ENCODE data around the gene EIF4B.
A peak's percentile ranks its signal among the peaks of the same experiment; 100 is the strongest.
"Not testable (repeated sequence)": the region's sequence is repeated elsewhere in the genome, so short reads cannot be mapped to it uniquely, and the experiment has no call there.

Gene EIF4B

DNA sequence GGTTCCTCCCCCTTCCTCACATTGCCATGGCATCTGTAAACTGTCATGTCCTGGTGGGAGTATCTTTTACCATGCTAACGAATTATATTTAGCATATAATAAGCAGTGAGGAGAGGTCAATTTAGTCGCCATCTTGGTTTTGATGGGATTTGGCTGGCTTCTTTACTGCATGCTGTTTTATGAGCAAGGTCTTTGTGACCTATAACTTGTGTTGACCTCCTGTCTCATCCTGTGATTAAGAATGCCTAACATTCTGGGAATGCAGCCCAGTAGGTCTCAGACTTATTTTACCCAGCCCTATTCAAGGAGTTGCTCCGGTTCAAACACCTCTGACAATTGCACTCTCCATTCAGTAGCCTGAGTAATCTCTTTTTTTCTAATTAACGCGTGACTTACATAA, 2.1 kb upstream of the EIF4B start:
- DNase-seq = no peak

DNA sequence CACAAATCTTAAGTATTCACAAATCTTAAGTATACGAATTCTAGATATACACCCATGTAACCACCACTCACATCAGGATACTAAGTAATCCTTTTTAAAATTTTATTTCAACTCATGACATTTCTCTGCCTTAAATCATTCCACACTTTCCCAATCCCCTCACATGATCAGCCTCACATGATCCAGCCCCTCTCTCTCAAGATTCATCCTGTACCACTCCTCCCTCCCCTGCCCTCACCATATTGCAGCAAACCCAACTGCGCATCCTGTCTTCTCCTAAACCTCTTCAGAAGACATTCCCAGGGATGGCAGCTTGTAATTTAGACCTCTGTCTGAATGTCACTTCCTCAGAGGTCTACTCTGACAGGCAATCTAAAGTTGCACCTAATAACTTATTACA, 1.7 kb upstream of the EIF4B start:
- DNase-seq = no peak

DNA sequence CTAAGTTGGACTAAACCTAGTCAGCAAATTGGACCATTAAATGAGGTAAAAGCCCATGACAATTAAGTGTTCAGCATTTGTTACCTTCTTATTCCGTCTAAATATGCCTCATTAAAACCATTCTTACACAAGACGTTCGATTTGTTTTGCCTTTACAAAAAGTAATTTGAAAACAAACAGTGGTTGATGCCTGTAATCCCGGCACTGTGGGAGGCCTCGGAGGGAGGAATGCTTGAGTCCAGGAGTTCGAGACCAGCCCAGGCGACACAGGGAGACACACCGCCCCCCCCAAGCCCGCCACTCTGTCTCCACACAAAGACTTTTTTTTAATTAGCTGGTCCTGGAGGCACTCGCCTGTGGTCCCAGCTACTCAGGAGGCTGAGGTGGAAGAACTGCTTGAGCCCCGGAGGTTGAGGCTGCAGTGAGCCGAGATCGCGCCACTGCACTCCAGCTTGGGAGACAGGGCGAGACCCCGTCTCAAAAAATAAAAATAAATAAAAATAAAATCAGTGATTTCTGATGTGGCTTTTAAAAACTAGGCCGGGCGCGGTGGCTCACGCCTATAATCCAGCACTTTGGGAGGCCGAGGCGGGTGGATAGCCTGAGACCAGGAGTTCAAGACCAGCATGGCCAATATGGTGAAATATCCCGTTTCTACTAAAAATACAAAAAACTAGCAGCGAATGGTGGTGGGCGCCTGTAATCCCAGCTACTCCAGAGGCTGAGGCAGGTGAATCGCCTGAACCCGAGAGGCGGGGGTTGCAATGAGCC, 856 bp upstream of the EIF4B start:
- DNase-seq = no peak

DNA sequence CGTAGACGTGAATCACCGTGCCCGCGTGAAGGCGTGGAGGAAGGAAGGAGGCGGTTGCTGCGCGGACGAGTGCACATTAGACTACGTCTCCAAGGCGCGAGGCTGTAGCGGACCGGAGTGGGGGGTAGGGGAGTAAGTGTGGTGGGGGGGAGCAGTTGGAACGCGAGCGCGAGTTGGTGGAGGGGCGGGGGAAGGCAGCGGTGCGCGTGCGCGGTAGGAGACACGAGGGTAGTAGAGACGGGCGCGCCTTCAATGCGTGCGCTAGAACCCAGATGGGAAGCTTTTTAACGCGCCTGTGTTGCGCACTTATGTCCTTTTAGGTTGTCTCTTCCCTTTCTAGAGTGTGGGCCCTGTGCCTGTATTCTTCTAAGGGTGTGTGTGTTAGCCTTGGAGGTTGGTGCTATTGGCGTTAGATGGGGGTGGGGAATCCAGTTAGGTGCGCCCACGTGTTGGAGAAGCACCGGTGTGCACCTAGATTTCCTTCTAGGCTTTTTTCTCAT, 604 bp downstream of the EIF4B start:
- DNase-seq = peak; percentile 79 to 84

DNA sequence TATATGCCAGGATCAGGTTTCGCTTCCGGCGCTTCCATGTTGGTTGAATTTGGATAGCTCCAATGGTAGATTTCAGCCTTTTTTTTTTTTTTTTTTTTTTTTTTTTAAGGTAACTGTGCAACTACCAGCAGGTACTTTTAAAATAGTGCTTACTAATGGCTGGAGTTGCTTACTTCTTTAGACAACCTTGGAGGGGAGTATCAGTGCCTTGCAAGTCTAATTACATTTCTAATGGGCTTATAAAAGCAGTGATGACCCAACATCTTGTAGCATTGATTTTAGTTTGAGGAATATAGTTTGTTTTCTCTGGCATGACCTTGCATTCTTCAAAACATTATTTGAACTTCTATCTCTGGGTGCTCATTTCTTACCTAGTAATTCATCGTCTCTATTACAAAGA, 1.1 kb downstream of the EIF4B start:
- no peak for DNase-seq

DNA sequence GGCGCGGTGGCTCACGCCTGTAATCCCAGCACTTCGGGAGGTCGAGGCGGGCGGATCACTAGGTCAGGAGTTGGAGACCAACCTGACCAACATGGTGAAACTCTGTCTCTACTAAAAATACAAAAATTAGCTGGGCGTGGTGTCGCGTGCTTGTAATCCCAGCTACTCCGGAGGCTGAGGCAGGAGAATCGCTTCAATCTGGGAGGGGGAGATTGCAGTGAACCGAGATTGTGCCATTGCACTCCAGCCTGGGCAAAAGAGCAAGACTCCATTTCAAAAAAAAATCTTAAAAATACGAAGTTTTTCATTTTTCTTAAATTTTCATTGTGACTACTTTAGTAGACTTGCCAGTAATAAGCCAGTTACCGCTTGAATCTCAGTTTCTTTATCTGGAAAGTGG, 2.5 kb downstream of the EIF4B start:
- DNase-seq = not testable (repeated sequence)

DNA sequence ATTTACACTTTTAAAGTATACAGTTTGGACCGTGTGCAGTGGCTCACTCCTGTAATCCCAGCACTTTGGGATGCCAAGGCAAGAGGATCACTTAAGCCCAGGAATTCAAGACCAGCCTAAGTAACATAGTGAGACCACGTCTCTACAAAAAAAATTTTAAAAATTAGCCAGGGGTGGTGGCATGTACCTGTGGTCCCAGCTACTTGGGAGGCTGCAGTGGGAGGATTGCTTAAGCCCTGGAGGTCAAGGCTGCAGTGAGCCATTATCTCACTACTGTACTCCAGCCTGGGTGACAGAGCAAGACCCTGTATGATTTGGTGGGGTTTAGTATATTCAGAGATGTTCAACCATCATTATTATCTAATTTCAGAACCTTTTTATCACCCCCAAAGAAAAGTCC, 4.7 kb downstream of the EIF4B start:
- DNase-seq = no peak

DNA sequence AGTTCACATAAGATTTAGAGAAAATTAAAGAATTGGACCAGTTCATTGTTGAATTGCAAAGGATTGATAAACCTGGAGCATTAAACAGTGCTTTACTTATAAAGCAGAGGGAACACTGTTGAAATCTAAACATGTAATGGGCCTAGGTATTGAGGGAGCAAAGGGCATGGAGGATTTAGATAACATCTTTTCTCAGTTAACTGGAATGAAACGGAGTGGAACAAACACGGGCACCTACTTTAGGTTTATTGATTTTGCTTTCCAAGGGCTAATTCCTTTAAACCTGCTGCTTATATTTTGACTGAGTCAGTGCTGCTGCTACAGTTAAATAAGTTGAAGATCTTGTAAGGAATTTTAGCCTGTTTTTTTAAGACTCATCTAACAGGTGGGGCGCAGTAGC, 5.6 kb downstream of the EIF4B start:
- DNase-seq = no peak

DNA sequence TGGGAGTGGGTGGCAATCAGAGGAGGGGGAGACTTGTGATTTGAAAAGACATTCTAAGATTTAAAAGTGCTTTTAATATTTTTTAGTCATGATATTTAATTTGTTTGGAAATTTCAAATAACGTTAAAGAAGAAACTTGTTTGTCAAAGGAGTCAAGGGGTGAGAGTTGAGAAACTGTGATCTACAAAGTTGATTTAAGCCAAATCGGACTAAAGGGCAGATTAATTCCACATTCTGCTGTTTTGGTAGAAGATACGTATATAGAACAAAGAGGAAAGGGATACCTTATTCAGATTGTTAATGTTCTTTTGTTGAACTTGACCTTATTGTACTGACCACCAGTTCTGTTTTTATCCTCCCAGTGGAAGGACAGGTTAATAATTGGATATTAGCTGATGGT, 6.7 kb downstream of the EIF4B start:
- DNase-seq = no peak

DNA sequence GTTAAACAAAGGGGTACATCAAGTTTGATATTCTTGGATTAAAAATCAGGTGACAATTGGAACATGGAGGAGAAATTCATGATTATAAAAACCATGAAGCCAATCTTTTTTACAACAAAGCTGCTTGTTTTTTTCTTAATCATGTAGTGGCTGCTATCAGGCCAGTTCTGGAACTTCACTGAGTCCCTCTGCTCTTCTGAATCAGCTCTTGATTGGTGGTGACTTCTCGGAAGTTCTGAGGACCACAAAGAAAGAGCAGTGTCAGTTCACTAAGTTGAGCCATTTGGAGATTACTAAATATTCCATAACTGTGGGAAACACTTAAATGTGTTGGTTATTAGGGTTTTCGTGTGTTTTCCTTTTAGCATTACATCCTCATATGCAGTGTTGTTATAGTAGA, 8.5 kb downstream of the EIF4B start:
- no peak for DNase-seq

DNA sequence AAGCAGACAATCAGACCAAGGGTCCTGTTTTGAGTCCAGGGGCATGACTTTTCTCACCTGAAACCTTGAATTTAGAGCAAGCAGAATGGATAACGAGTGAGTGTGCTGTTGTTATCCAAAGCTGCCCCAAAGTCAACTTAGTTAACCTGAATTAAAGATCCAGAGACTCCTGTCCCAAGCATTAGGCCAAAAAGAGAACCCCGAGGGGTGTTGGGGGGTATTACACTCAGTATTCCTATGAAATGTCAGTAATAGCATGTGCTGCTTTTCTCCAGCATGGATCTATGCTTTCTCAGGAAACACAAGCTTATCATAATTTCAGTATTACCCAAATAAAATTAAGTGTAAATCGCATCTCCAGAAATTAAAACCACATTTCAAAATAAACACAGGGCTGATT, 19.0 kb downstream of the EIF4B start:
- DNase-seq = no peak

DNA sequence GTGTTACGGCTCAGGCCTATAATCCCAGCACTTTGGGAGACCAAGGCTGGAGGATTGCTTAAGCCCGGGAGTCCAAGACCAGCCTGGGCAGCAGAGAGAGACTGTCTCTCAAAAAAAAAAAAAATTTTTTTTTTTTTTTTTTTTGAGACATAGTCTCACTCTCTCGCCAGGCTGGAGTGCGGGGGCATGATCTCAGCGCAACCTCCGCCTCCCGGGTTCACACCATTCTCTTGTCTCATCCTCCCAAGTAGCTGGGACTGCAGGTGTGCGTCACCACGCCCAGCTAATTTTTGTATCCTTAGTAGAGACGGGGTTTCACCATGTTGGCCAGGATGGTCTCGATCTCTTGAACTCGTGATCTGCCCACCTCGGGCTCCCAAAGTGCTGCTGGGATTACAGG, 20.8 kb downstream of the EIF4B start:
- not testable (repeated sequence) for DNase-seq

DNA sequence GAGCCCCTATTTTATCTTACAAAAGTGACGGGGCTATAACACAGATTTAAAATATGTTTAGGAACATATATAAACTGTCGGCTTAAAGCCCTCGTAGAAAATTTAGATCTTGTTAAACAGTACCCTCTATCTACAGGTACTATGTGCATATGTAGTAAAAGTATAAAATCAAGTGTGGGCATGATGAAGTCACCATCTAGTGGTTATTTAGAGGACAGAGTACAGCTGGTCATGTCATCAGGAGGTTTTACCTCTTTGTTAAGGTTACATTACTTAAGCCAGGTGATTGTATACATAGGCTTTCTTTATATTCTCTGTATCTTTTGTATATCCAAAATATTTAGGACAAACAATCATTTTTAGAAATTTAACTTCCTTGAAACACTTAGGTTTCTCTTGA, 25.4 kb downstream of the EIF4B start:
- no peak for DNase-seq

DNA sequence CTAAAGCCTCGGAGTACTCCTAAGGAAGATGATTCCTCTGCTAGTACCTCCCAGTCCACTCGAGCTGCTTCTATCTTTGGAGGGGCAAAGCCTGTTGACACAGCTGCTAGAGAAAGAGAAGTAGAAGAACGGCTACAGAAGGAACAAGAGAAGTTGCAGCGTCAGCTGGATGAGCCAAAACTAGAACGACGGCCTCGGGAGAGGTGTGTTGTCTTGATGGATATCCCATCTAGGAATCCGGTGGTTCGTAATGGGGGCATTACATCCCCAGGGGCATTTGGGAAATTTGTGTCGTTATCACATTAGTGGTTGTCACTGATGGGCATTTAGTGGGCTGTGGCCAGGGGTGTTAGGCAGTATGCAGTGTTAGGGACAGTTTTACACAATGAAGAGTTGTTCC, 27.6 kb downstream of the EIF4B start:
- DNase-seq = not testable (repeated sequence)

DNA sequence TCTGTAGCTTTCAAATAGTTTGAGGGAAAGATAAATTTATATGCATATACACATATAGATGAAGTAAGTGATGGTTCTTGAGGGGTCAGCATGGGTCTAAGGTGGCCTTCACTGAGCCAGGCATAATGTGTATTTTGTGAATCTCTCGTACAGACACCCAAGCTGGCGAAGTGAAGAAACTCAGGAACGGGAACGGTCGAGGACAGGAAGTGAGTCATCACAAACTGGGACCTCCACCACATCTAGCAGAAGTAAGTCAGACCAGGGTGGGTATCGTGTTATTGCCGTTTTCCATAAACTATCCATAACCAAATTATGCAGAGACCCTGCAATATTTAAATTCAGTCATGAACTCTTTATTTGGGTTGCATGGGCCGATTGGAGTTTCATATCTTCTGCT, 28.2 kb downstream of the EIF4B start:
- DNase-seq = no peak

DNA sequence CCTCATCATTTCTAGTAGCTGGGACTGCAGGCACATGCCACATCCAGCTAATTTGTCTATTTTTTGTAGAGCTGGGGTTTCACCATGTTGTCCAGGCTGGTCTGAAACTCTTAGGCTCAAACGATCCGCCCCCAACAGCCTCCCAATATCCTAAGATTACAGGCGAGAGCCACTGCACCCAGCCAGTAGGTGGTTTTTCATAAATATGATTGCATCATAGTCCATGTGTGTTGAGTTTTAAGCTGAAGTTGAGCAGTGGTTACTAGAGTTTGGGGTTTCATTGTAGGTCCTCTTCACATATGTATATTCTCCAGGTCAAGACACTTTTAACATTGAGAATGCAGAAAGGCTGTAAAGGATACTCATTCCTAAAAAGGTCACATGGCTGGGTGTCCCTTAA, 30.5 kb downstream of the EIF4B start:
- no peak for DNase-seq

DNA sequence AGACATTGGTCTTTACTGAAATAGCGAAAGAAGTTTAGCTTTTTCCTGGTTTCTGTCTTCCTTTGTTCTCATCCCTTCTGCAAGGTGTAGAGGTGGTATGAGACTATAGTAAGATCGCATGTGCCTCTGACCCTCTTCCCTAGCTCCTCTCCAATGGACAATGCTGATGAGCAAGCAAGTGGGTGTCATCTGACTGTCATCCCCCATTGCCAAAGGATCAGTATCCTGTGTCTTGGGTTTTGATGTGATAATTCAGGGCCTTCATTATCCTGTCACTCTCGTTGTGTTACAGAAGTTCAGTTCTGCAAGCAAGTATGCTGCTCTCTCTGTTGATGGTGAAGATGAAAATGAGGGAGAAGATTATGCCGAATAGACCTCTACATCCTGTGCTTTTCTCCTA, 33.6 kb downstream of the EIF4B start:
- no peak for DNase-seq

DNA sequence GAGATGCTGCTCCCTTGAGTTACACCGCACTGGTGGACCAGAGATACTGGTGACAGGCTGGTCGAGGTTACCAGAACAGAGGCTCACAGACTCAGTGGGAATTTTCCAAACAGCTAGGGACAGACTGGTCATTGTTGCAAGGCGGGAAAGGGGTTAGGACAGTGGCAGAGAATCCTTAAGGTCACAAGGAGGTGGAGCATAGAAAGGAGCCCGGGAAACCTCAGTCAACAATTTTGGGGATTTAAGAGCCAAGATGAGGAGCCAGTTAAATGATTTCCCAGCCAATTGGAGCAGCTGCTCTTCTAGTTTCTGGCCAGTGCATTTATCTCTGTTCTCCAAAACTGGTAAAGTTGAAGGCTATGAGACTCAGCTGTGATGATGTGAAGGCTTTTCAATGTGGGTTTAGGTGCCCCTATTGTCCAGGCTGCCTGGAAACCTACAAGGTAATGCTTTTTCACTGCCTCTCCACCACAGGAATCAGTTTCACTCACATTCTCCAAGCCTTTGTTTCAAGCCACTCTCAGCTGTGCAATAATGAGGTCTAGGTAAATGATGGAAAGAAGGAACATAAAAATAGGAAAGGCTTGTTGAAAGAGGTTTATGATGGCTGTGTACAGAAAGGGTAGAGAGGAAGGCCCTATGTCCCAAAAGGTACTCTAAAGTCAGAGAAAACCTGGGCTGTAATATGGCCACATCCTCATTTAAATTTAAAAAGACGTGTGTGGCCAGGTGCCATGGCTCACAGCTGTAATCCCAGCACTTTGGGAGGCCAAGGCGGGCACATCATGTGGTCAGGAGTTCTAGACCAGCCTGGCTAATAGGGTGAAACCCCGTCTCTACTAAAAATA, 36.6 kb downstream of the EIF4B start:
- DNase-seq = no peak

DNA sequence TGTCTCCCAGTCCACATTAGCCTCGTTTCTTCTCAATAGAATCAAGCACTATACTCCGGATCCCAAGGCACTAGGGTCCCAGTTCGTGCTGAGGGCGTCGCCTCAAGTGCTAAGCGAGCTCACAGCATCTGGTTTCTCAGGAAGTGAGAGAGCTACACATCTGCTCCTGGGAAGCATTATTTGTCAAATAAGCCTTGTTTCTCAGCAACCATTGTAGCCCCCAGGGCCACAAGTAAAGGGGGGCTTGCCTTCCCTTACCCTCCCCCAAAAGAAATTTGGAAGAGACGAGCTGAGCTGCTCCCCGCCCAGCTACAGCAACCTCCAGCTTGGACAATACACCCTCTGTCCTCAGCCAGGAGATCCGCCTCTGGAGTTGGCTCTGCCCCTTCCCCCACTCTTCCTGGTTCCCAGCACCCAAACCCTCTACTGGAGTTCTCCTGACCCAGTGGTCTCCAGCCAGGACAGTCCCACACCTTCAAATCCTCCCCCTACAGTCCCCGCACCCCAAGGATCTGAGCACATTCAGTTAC, 37.9 kb downstream of the EIF4B start:
- no peak for DNase-seq

DNA sequence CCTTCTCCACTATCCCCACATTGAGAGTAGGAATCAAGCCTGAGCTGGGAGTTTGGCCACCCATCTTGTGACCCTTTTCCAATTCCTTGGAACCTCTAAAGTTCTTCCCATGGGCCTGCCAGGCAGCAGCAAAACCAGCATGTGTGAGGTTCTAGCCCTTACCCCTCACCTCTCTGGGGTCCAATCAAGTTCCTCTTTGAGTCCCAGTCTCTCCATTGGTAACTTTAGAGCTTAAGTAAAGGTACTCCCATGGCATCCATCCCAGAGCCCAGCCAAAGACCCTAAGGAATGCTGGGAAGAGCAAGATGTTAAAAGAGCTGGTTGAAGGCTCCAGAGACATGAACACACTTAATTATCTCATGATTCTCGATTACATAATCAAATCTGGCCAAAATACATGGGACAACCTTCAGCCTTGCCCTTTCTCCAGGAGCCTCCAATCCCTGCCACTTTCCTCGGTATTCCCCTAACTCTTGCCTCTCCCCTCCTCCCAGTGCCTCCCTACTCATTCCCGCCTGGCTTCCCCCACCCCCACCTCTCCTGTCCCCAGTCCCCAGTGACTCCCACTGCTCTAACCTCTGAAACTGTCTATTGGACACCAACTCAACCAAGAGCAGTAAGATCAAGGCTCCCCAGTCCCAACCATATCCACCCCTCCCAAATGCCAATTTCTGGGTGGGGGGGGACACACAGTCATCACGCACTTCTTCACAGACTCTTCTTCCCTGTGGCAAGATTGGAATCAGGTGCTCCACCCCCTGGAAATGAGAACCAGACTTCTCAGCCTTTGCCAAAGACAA, 38.8 kb downstream of the EIF4B start:
- no peak for DNase-seq

DNA sequence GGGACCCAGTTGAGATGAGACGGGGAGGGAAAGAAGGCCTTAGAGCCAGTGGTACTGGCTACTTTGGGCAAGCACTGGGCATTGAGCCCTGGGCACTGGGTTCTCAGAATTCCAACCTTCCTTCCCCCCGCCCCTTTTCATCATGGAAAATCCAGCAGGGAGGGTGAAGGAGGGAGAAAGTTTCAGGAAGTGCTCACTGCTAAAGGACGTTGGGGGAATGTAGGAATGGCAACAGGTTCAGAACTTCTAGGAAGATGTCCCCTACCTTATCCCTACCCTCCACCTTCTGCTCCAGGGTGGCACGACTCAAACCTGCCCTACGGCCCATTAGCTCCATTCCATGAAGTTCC, 39.4 kb downstream of the EIF4B start:
- DNase-seq = no peak

DNA sequence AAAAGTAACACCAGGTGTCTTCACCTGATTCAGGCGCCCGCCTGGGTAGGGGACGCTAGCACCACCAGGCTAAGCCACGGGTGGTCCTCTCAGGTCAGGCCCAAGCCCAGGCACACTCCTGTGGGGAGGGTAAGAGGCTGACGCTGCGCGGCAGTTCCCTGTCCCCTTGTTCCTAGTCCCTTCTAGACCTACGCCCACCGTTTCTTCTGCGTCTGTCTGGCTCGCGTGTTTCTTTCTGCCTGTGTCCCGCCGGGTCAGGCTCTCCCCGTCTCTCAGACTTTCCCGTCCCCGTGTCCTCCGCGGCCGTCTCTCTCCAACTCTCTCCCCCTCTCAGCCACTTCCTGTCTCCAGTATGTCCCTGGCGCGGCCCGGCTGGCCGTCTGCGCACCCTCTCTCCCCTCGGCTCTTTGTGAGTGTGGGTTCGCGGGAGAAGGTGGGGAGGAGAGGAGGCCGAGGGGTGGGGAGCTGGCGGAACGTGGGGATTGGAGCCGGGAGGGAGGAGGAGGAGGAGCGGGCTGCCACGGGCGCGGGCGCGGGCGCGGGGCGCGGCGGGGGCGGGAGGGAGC, 40.5 kb downstream of the EIF4B start:
- peak; percentile 37 to 56 for DNase-seq
